CD4-positive, CD25-positive, alpha-beta regulatory T cell (primary cell): Measurements from ENCODE around the gene DHRS9. TPM values are rescaled to one million over a fixed set of nuclear protein-coding genes. Genes with fewer than 3 reads are reported as not detected.

Experiments used
- ATAC-seq, 2 donors: fragments of 150-1000 bp; cut with Tn5 transposase; one replicate each; pipeline ENCODE4 v1.10.0; 2021; ENCODE audit warnings: low read depth in 2 of 2, moderate number of reproducible peaks in 2 of 2, moderate library complexity in 1 of 2
- DNase-seq, 3 donors: peaks; one replicate each; pipeline versions ENCODE4 v3.0.0 to v3.0.0-alpha.2; 2012 to 2022; ENCODE audit warnings: mixed read lengths in 1 of 3
- H3K27ac ChIP-seq: one replicate; pipeline ENCODE4 v1.7.0; 2013; ENCODE audit warnings: mild to moderate bottlenecking, low read length; ENCODE audit not compliant: insufficient read depth, poor library complexity, severe bottlenecking
- H3K27me3 ChIP-seq: one replicate; pipeline ENCODE4 v1.7.0; 2013; ENCODE audit warnings: low read length; ENCODE audit not compliant: control insufficient read depth, insufficient read depth
- H3K36me3 ChIP-seq: one replicate; pipeline ENCODE4 v1.7.0; 2013; ENCODE audit warnings: mild to moderate bottlenecking, low read length, moderate library complexity; ENCODE audit not compliant: control insufficient read depth, insufficient read depth
- H3K4me1 ChIP-seq: 2 replicates; pipeline ENCODE4 v1.7.0; 2013; ENCODE audit warnings: mild to moderate bottlenecking, low read length; ENCODE audit not compliant: insufficient read depth, control insufficient read depth, poor library complexity, severe bottlenecking
- H3K4me3 ChIP-seq: one replicate; pipeline ENCODE4 v1.7.0; 2013; ENCODE audit warnings: low read depth, mild to moderate bottlenecking, low read length, moderate library complexity
- H3K9me3 ChIP-seq, 2 experiments: 1 replicate in 1 of 2; 2 replicates in 1 of 2; pipeline ENCODE4 v1.7.0; 2013; ENCODE audit warnings: low read length in 2 of 2, mild to moderate bottlenecking in 1 of 2, moderate library complexity in 1 of 2; ENCODE audit not compliant: control insufficient read depth in 2 of 2
- H3K27ac Mint-ChIP-seq, 3 donors: one replicate each; pipeline ENCODE4 v1.8.0; 2020 to 2022; ENCODE audit warnings: mild to moderate bottlenecking in 3 of 3, mixed read lengths in 3 of 3, moderate library complexity in 2 of 3
- H3K27me3 Mint-ChIP-seq: one replicate; pipeline ENCODE4 v1.8.0; 2022; ENCODE audit warnings: mild to moderate bottlenecking, mixed read lengths
- H3K36me3 Mint-ChIP-seq: one replicate; pipeline ENCODE4 v1.8.0; 2020; ENCODE audit warnings: mixed read lengths
- H3K4me1 Mint-ChIP-seq, 4 donors: one replicate each; pipeline ENCODE4 v1.8.0; 2020 to 2022; ENCODE audit warnings: mixed read lengths in 4 of 4, mild to moderate bottlenecking in 1 of 4
- H3K4me3 Mint-ChIP-seq, 4 donors: one replicate each; pipeline ENCODE4 v1.8.0; 2020 to 2022; ENCODE audit warnings: mild to moderate bottlenecking in 4 of 4, mixed read lengths in 4 of 4, moderate library complexity in 3 of 4
- H3K9me3 Mint-ChIP-seq, 7 donors: one replicate each; pipeline ENCODE4 v1.8.0; 2020 to 2022; ENCODE audit warnings: mixed read lengths in 7 of 7, mild to moderate bottlenecking in 3 of 7, moderate library complexity in 2 of 7
- polyA plus RNA-seq, 4 donors: library from polyadenylated mRNA; unstranded; fragments of 300-500 nt; fragmentation: Illumina TruSeq; gene quantifications; one replicate each; pipeline ENCODE4 v1.2.3, GENCODE V29; 2021
- total RNA-seq: library from RNA; stranded (reverse); gene quantifications from one replicate; pipeline ENCODE4 v1.2.3, GENCODE V29; 2022

Gene DHRS9
- total and polyA plus RNA-seq, 5 donors from 2014 or later, result not detected

GRCh38 chr2:169141713-169142352 is 72.5 kb downstream of the DHRS9 start:
- no peaks in the 10 kb centered on the region for H3K36me3 Mint-ChIP-seq
- H3K27ac ChIP-seq, result no peak overlapping the region
- DNase-seq, result peak; percentile 13 to 52 (median 44)
- H3K9me3 Mint-ChIP-seq, result peaks cover 0 to 1% (median 0%) of the 10 kb centered on the region in 7 donors
- no peak overlapping the region for H3K27ac Mint-ChIP-seq
- H3K27me3 Mint-ChIP-seq, result peaks cover 6% of the 10 kb centered on the region
- H3K4me3 ChIP-seq, result no peak overlapping the region
- no peaks in the 10 kb centered on the region for H3K4me1 ChIP-seq
- no peaks in the 10 kb centered on the region for H3K4me1 Mint-ChIP-seq
- H3K4me3 Mint-ChIP-seq, result no peak overlapping the region
- no peaks in the 10 kb centered on the region for H3K9me3 ChIP-seq
- H3K27me3 ChIP-seq, result no peaks in the 10 kb centered on the region
- ATAC-seq, result peak in 1 of 2 donors; percentile 32
- no peaks in the 10 kb centered on the region for H3K36me3 ChIP-seq

DNA sequence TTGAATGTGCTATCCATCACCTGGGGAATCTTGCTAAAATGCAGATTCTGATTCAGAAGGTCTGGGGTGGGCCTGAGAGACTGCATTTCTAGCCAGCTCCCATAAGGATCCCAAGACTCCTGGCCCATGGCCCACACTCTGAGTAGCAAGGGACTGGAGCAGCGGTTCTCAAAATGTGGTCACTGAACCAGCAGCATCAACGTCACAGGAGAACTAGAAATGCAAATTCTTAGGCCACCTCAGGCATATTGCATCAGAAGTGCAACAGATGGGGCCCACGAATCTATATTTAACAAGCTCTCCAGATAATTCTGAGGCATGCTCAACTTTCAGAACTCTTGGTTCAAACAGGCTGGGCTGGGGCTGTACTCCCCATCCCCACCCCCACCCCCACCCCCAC is 74.6 kb downstream of the DHRS9 start:
- H3K27ac ChIP-seq, result no peak overlapping the region
- DNase-seq (no peak), ATAC-seq (no peak)
- H3K9me3 Mint-ChIP-seq, result peaks cover 0 to 1% (median 0%) of the 10 kb centered on the region in 7 donors
- H3K4me3 Mint-ChIP-seq, result no peak overlapping the region
- no peaks in the 10 kb centered on the region for H3K4me1 Mint-ChIP-seq
- no peak overlapping the region for H3K4me3 ChIP-seq
- no peaks in the 10 kb centered on the region for H3K27me3 ChIP-seq
- no peaks in the 10 kb centered on the region for H3K36me3 Mint-ChIP-seq
- H3K9me3 ChIP-seq, result no peaks in the 10 kb centered on the region
- H3K27me3 Mint-ChIP-seq, result peaks cover 6% of the 10 kb centered on the region
- no peaks in the 10 kb centered on the region for H3K4me1 ChIP-seq
- H3K27ac Mint-ChIP-seq, result no peak overlapping the region
- no peaks in the 10 kb centered on the region for H3K36me3 ChIP-seq

Other genes starting within 250 kb of the DHRS9 start
- 0.96 TPM for gene SPC25, start 179.1 kb upstream of the DHRS9 start, total RNA-seq
- gene SPC25, start 179.1 kb upstream of the DHRS9 start, polyA plus RNA-seq, result 1 to 10 TPM in 1 of 4 donors, under 1 TPM in 3; 0.24 to 1.2 (median 0.44) TPM
- not detected for gene G6PC2, start 168.3 kb upstream of the DHRS9 start, total RNA-seq
- gene G6PC2, start 168.3 kb upstream of the DHRS9 start, polyA plus RNA-seq, result not detected
- gene ABCB11, start 38.2 kb upstream of the DHRS9 start, total RNA-seq, result not detected
- not detected for gene ABCB11, start 38.2 kb upstream of the DHRS9 start, polyA plus RNA-seq